Measurements from ENCODE around the gene MTMR6.

MTMR6 gene

DNA sequence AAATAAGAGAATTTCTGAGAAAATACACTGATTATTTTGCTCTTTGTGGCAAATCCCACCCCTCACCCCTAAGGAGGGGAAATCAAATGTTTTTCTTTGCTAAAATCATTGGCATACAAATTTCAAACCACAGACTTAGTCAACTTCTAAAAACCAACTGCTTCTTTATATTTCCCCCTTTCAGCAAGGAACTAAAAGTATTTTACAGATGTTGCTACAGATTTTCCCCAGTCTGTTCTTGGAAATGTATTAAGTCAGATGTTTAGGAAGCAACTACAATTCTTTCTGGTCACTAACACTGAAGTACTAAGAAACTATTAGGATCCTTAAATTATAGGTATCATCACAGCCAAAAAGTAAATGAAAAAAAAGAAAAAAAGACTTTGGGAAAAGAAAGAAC is 6.9 kb downstream of the MTMR6 start:
- DNase-seq (ENCODE audit: low read depth in 2 of 2), result no peak

- DNase-seq (ENCODE audit: low read depth in 2 of 2), result no peak
These were observed 10.5 kb downstream of the MTMR6 start for GRCh38 chr13:25276748-25277147.

DNA sequence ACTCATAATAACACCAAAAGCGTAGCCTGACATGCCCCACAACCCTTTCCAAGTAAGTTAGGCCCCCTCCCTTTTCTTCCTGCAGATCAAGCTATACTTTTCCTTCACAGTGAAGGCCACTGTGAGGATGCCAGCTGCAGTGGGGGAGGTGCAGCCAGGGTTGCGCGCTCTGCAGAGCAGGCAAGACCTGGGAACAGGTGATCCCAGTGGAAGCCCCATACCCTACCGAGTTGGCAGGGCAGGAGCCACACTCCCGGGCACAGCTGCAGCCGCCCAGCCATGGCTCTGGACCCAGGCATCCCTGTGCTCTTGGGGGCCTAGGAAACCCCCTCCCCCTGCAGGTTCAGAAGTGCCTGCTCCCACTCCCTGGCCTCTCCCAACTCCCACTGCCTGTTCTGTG is 18.7 kb downstream of the MTMR6 start:
- DNase-seq (ENCODE audit: low read depth in 2 of 2), result no peak

DNA sequence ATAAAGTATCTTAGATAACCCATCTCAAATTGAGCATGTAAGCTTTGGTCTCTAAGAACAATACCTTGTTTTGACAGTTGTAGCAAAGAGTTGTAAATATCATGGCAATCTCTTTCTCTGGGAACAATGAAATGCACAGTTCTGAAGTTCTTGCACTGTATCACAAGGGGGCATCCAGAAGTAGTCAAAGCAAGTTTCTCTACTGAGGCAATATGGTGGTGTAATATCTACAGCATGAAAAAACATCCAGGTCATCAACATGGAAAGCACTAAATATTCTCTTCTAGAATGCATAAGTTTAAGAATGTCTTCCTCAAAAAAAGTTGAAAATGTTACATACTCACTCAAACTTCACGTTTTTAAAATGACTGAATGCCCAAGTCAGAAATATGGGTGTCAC is 19.6 kb downstream of the MTMR6 start:
- DNase-seq (ENCODE audit: low read depth in 2 of 2), result no peak

DNA sequence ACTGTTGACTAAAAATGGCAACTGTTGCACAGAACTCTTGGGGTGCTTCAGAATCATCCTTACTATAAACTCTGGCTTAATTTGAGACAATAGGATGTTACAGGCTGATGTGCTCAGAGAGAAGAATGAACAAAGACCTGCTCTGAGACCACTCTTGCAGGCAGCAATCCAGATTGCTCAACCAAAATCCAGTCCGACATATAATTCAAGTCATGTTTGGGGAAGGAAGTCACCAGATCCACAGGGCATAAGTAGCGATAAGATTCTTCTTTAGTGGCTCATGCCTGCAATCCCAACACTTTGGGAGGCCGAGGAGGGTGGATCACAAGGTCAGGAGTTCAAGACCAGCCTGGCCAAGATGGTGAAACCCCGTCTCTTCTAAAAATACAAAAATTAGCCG is 20.6 kb downstream of the MTMR6 start:
- DNase-seq (ENCODE audit: low read depth in 2 of 2), result no peak

DNA sequence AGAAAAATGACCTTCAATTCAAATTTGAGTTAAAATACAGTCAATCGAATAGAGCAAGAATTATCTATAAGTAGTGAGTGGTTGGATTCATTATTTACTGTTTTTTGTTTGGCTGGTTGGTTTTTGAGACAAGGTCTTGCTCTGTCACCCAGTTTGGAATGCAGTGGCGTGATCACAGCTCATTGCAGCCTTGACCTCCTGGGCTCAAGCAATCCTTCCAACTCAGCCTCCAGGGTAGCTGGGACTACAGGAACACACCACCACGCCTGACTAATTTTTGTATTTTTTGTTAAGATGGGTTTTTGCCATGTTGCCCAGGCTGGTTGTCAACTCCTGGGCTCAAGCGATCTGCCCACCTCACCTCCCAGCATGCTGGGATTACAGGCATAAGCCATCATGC is 25.0 kb downstream of the MTMR6 start:
- no peak for DNase-seq (ENCODE audit: low read depth in 2 of 2)

- no peak for DNase-seq (ENCODE audit: low read depth in 2 of 2)
These were observed 33.6 kb downstream of the MTMR6 start for GRCh38 chr13:25253702-25254101.

DNA sequence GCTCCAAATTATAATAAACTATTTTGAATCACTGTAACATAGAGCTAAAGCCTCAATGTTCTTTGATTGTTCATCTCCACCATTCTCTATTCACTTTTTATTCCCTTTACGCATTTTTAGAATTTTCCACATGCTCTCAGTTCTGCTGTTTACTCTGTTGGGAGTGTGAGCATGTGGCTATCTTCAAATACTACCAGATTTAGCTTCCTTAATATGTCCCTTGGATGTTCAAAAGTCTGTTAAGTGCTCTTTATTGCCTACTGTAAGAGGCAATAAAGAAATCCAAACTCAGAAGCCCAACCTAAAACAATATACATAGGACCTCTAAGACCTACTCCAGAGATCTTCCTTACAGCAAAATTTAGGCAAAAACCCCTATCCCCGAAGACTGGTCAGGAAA is 34.5 kb downstream of the MTMR6 start:
- DNase-seq (ENCODE audit: low read depth in 2 of 2), result no peak

DNA sequence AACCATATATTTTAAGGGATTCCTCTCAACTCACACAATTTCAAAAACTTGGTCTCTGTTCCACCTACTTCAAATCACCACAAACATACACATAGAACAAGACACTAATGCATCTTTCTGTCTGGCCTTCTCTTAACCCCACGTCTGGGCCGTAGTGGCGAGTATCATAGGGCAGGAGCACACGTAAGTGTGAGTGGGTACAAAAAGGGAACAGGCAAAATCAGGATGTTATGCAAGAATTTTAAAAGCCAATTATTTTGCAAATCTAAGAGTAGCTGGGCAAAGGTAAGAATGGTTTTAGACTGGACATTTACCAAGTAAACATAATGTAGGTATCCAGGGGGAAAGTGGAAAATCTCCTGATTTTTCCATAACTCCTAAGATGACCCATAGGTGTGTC is 35.1 kb downstream of the MTMR6 start:
- DNase-seq (ENCODE audit: low read depth in 2 of 2), result no peak

DNA sequence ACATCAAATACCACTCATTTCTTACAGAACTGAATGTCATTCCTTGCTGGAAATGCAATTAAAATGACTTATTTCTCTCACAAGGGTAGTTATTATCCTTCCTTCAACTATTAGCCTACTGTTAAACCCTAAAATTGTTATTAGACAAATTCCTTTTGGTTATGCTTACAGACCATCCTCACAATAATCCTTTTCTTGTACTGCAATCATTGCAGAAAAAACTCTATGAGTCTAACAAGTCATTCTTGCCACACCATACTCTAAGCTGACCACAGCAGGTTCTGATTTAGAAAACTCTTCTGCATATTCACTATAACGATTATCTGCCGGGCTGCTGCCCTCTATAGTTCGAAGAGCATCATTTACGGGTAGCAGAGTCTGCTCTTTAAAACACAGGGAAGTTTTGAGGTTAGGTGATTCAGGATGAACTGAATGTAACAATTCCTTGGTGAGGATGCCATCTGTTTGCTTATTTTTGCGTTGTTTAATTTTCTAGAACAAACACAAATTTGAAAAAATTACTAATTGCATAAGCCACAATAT is 38.2 kb downstream of the MTMR6 start:
- DNase-seq (ENCODE audit: low read depth in 2 of 2), result no peak

GRCh38 chr13:25248071-25248470 is 39.2 kb downstream of the MTMR6 start:
- no peak for DNase-seq (ENCODE audit: low read depth in 2 of 2)

DNA sequence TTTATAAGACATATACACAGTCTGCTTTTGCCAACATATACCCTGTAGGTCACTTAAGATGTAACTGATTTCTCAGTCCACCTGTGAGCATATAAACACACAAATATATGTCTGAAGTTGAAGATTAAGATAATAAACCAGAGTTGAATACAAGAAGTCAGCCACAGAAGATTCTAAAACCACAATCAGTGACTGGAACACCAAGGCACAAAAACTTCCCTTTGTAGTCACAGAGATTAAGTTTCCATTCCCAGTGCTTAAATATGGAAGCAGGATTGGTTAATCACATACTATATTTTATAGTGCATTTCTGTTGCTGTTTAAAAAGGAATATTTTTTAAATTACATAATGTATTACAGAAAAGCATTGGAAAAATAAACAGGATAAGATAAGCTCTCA is 39.9 kb downstream of the MTMR6 start:
- no peak for DNase-seq (ENCODE audit: low read depth in 2 of 2)

DNA sequence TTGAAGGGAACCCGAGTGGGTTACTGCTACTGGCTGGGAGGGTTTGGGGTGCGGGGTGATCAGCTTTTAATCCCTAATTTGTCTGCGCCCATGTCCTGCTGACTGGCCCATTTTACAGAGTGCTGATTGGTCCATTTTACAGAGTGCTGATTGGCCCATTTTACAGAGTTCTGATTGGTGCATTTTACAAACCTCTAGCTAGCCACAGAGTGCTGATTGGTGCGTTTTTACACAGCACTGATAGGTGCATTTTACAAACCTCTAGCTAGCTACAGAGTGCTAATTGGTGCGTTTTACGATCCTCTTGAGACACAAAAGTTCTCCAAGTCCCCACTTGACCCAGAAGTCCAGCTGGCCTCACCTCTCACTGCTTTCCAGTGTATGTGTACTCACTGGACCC is 43.2 kb downstream of the MTMR6 start:
- DNase-seq (ENCODE audit: low read depth in 2 of 2), result no peak

GRCh38 chr13:25242956-25243355 is 44.3 kb downstream of the MTMR6 start:
- DNase-seq (ENCODE audit: low read depth in 2 of 2), result no peak

GRCh38 chr13:25241007-25241406 is 46.3 kb downstream of the MTMR6 start:
- no peak for DNase-seq (ENCODE audit: low read depth in 2 of 2)

DNA sequence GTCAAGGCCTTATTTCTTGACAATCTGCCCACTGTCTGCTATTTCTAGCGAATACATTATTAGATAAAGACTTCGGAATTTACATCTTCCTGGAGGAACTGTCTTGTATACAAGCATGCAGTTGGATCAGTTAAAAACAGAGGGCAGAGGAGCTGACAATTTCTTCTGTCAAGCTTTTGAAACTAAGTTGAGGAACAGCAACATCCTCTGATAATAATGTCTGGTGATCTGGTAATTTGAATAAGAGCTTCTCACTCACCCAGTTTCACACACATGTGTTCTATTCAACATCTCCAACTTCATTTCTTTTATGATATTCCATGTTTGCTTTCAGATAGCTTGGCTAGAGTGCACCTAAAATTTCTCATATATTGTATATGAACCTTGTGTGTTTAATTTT is 50.2 kb downstream of the MTMR6 start:
- DNase-seq (ENCODE audit: low read depth in 2 of 2), result no peak

GRCh38 chr13:25233861-25234260 is 53.4 kb downstream of the MTMR6 start:
- DNase-seq (ENCODE audit: low read depth in 2 of 2), result no peak

- DNase-seq (ENCODE audit: low read depth in 2 of 2), result no peak
These were observed 54.3 kb downstream of the MTMR6 start for GRCh38 chr13:25232937-25233515.

DNA sequence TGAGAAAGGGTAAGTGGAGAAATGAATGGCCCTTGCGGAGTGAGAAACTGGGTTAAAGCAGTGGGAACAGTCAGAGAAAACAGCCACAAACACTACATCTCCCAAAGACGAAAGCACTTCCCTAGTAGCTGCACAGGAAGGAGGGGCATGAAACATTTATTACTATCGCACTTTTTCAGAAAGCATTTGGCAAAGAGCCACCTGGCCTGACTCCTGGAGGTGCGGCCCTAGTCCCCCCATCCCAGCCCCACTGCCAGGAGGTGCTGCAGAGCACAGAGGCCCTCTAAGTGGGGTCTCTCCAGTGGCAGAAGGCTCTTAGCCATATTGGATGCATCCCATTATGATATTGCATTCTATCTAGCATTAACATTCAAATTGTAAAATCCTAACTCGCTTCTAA is 55.8 kb downstream of the MTMR6 start:
- DNase-seq (ENCODE audit: low read depth in 2 of 2), result no peak

DNA sequence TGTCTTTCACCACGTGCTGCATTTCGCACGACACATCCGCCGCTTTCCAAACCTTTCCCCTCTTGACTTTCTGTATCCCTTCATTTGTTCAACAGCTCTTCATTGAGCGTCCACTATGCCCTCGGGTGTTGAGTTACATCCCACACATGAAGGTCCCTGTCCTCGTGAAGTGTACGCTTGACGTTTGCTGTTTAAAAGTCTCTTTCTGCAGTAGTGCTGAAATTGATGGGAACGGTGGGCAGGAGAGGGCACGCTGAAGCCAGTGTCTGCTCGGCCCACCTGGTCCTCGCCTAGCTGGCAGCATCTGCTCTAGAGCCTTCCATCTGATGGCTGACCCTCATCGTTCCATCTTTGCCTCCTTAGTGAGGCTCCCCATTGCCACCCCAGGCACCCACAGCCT is 59.6 kb downstream of the MTMR6 start:
- no peak for DNase-seq (ENCODE audit: low read depth in 2 of 2)

GRCh38 chr13:25225970-25226369 is 61.3 kb downstream of the MTMR6 start:
- DNase-seq (ENCODE audit: low read depth in 2 of 2), result no peak

DNA sequence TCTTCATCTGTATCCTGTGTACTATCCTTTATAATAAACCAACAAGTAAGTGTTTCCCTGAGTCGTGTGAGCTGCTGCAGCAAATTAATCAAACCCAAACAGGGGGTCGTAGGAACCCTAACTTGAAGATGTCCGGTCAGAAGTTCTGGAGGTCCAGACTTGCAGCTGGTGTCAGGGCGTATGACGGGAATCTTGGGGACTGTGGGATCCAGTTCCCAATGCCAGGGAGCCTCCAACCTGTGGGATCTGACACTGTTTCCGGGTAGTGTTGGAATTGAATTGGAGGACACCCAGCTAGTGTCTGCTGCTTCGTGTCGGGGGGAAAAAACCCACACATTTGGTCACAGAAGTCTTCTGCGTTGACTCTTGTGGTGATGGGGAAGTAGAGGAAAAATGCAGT is 63.1 kb downstream of the MTMR6 start:
- DNase-seq (ENCODE audit: low read depth in 2 of 2), result no peak

- no peak for DNase-seq (ENCODE audit: low read depth in 2 of 2)
These were observed 64.5 kb downstream of the MTMR6 start for GRCh38 chr13:25222740-25223139.

DNA sequence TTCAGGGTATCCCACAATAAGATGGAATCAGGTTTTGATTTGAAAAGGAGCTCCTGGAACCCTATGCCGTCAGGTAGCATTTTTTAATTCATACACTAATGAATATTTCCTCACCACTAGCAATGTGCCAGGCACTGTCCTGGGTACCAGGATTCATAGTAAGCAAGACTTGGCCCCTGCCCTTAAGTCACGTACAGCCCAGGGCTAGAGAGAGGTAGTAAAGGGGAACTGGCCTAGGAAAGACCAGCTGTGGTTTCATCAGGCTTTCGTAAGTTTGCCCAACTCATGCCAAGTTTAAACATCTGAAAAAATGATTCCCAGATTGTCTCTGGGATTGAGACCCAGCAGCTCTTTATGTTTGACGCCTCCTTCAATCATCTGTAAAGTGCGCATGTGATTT is 69.3 kb downstream of the MTMR6 start:
- no peak for DNase-seq (ENCODE audit: low read depth in 2 of 2)

Data from stimulated activated CD8-positive, alpha-beta memory T cell treated with anti-CD3 and anti-CD28 coated beads, Interleukin-7, amount 100 ng/mL, for 1 hour (primary cell).